Measurements from ENCODE around the gene BICC1.

The BICC1 gene

GRCh38 chr10:58515291-58515941 lies 2.7 kb downstream of the BICC1 start:
- DNase-seq = no peak

- DNase-seq = no peak
These were observed 3.4 kb downstream of the BICC1 start for GRCh38 chr10:58516119-58516518.

GRCh38 chr10:58516671-58517070 lies 4.0 kb downstream of the BICC1 start:
- DNase-seq = no peak

GRCh38 chr10:58517081-58517480 lies 4.4 kb downstream of the BICC1 start:
- DNase-seq = no peak

DNA sequence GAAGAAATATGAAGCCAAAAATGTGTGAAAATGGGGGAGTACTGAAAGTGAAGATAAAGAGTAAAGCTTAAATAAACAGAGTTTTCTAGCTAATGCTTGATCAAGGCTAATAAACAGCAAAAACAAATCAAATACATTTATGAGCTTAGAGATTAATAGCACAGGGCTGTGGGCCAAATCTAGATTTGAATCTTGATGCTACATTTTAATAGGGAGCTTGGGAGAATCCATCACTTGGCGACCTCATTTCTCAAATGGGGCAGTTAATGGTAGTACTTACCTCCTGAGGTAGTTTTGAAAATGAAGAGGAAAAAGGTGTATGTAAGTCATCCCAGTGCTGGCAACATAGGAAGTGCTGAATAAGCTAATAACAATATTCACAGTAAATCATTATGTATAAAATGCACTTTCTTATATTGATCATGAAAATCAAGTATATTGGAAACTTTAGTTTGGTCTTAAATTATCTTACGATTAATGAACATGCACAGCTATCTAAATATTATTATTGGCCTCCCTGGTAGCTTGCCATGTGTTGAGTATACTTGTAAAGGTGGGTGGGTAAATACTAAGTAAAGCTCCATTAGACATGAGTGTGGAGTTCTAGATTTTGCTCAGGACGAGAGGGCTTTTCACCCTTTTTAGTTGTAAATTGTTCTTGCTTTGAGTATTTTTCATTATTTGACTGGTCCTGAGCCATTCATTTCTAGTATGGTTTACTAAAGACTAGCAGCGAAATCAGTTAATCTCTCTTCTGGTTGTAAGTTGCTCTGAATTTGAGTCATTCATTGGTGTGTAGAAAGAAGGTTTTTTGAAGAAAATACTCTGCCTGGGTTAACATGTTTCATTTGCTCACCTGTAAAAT lies 5.1 kb downstream of the BICC1 start:
- no peak for DNase-seq

GRCh38 chr10:58518775-58519174 lies 6.1 kb downstream of the BICC1 start:
- no peak for DNase-seq

DNA sequence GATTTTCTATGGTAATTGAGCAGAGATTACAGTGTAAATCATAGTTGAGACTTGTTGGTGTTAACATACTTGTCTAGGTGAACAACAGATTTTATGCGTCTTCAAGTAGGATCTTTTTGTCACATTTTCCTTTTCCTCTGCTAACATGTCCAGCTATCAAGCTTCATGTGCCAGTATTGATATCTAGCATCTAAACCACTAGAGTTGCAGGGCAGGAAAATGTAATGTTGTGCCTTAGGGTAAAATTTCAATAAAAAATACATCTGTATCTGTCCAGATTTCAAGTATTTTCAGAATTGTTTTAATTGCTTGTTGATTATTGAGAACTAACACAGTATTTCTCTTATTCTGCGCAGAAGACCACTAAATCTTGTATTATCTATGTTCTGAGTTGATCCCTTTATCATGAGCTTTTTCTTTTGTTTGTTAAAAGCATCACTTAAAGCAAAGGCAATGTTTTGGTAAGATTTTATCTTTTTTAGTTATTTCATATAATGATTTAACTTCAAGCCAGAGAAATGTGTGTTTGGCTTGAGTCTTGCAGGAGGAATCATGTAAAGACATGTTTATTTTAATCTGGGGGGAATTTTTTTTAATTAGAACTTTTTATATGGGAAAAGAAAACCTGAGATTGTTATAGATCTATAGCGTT lies 16.5 kb downstream of the BICC1 start:
- DNase-seq = no peak

GRCh38 chr10:58531084-58531695 lies 18.5 kb downstream of the BICC1 start:
- no peak for DNase-seq

- no peak for DNase-seq
These were observed 22.6 kb downstream of the BICC1 start for GRCh38 chr10:58535311-58535710.

DNA sequence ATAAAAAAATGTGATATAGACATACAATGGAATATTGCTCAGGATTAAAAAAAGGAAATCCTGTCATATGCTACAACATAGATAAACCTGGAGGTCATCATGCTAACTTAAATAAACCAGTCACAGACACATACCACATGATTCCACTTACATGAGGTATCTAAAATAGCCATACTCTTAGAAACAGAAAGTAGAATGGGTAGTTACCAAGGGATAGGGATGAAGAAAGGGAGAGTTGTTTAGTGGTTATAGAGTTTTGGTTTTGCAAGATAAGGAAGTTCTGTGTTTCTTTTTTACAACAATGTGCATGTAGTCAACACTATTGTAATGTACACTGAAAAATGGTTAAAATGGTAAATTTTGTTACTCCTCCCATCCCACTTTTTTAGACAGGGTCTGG lies 30.5 kb downstream of the BICC1 start:
- no peak for DNase-seq

- DNase-seq = no peak
These were observed 31.5 kb downstream of the BICC1 start for GRCh38 chr10:58544135-58544534.

GRCh38 chr10:58545427-58545826 lies 32.8 kb downstream of the BICC1 start:
- DNase-seq = no peak

GRCh38 chr10:58546137-58546536 lies 33.5 kb downstream of the BICC1 start:
- no peak for DNase-seq

DNA sequence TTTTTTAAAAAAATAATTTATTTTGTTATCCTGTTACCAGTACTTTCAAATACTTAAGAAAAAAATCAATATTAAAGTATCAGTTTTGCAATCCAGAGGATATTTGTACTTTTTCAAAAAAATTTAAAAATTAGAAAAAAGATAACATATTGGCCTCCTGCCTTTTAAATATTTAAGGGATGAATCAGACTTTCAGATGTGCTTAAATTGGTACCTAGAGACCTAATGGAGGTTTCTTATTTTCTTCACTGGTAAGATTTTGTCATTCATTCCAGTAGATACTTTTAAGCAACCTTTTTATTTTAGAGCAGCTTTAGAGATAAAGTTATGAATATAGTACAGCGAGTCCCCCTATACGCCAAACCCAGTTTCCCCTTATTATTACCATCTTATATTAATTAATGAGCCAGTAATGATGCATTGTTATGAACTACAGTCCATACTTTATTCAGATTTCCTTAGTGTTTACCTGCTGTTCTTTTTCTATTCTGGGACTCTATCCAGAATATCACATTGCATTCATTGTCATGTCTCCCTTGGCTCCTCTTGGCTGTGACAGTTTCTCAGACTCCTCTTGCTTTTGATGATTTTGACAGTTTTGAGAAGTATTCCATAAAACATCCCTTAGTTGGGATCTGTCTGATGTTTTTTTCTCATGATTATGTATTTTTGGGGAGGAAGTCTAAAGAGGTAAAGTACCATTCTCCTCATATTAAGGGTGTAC lies 34.2 kb downstream of the BICC1 start:
- DNase-seq = no peak

DNA sequence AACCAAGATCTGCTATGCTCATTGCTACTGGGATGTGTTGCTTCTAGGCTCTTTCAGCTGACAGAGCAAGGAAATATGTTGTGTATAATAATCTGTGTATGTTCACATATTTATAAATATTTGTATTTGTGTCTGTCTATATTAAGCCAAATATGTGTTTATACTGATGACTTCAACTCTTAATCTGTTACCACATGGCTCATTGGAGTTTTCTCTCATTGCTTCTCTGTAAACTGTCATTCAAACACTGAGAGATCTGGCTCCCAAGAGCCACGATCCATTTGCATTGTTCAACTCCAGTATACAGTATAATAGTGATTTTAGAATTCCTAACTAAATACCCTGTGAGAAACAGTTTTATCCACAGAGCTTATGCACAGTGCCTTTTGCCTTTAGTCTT lies 35.3 kb downstream of the BICC1 start:
- no peak for DNase-seq

- no peak for DNase-seq
These were observed 41.6 kb downstream of the BICC1 start for GRCh38 chr10:58554316-58554715.

DNA sequence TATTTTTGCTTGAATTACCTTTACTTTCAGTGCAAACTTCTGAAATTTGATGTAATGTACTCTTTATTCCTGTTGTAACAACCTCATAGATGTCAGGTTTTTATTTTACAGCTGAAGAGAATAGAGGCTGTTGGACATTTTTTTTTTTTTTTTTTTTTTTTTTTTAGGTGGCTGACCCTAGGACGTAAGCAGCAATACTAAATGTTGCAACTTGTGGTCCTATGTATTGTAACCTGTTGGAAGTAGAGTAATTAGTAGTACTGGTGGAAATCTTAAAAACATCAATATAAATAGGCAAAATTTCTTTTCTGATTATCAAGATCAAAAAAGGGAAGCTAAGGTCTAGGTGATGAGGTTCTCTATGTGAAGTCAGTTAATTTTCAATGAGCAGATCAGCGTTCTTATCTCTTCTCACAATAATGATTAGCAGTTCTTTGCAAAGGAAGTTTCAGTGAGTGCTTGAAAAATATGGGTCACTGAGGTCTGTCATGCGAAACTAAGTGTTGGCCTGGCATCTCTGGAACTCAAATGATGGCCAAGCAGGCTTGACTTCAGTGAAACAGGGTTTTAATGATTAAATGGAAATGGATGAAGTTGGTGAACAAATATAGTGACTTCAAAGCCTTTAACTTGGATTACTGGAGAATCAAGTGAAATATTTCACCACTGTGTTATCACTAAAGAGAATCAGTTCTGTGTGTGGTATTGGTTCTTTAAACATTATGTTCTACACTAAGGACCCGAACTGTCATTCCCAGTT lies 42.7 kb downstream of the BICC1 start:
- DNase-seq = no peak

GRCh38 chr10:58555930-58556311 lies 43.2 kb downstream of the BICC1 start:
- DNase-seq = no peak

DNA sequence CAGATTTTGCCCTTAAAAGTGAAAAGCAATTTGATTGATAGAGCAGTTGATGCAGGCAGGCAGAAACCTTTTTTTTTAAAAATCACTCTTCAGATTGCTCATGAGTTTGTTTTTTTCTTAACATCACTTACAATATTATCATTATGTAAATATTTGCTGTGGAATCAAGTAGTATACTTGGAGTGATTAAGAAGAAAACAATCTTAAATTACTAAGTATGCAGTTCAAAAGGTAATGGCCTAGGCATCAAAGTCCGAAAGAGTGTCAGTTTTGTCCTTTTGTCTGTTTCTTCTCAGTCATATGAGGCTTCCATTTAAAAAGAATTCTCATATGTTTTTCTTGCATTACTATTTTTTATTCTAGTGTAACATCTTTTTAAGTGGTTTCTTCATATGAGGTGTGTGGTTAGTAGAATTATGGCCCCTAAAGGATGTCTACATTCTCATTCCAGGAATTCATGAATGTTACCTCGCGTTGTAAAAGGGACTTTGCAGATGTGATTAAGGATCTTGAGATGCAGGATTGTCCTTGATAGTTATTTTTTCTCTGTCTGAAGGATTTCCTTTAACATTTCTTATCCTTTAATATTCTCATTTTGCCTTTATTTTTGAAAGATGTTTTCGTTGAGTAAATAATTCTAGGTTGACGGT lies 44.0 kb downstream of the BICC1 start:
- DNase-seq = no peak

DNA sequence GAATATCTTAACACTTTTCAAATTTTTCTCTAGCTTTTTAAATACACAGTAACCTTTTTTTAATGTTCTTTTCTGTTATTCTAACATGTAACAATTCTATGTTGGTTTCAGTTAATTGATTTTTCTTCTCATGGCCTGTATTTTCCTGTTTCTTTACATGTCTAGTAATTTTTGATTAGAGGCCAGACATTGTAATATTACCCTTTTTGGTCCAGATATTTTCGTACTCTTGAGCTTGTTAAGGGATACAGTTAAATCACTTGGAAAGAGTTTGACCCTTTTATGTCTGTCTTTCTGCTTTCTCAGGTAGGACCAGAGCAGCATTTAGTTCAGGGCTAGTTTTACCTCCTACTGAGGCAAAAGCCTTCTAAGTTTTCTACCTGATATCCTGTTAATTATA lies 45.0 kb downstream of the BICC1 start:
- no peak for DNase-seq

GRCh38 chr10:58560068-58560467 lies 47.4 kb downstream of the BICC1 start:
- DNase-seq = no peak

All from effector CD8-positive, alpha-beta T cell (primary cell).